Neural progenitor cell (in vitro differentiated cells): ENCODE results near the gene COTL1. TPM values are rescaled to one million over a fixed set of nuclear protein-coding genes. Genes with fewer than 3 reads are reported as not detected.
A peak's percentile ranks its signal among the peaks of the same experiment; 100 is the strongest.

Experiments
- DNase-seq: peaks from one replicate; pipeline ENCODE4 v3.0.0-alpha.2; 2016; ENCODE audit warnings: low spot score
- H2AFZ ChIP-seq: fragments of 200-600 bp; sonication (generic); replicated peaks from 2 replicates; pipeline ENCODE4 v1.6.1; 2016; ENCODE audit warnings: antibody characterized with exemption
- H3F3A ChIP-seq: fragments of 200-600 bp; sonication (generic); 2 replicates; pipeline ENCODE4 v1.6.1; 2016; ENCODE audit warnings: antibody characterized with exemption, low read depth
- H3K27ac ChIP-seq: fragments of 200-600 bp; sonication (generic); 2 replicates; pipeline ENCODE4 v1.5.1; 2016; ENCODE audit warnings: mild to moderate bottlenecking
- H3K27me3 ChIP-seq: fragments of 200-600 bp; sonication (generic); 2 replicates; pipeline ENCODE4 v1.6.1; 2016; ENCODE audit warnings: mild to moderate bottlenecking, moderate library complexity
- H3K36me3 ChIP-seq: fragments of 200-600 bp; sonication (generic); 2 replicates; pipeline ENCODE4 v1.5.1; 2016
- H3K4me1 ChIP-seq: fragments of 200-600 bp; sonication (generic); 2 replicates; pipeline ENCODE4 v1.6.1; 2016; ENCODE audit warnings: mixed run types
- H3K4me2 ChIP-seq: fragments of 200-600 bp; sonication (generic); 2 replicates; pipeline ENCODE4 v1.6.1; 2016
- H3K4me3 ChIP-seq: fragments of 200-600 bp; sonication (generic); 2 replicates; pipeline ENCODE4 v1.5.1; 2016
- H3K79me2 ChIP-seq: fragments of 200-600 bp; sonication (generic); 2 replicates; pipeline ENCODE4 v1.6.1; 2016; ENCODE audit warnings: low read depth
- H3K9ac ChIP-seq: fragments of 200-600 bp; sonication (generic); 2 replicates; pipeline ENCODE4 v1.6.1; 2016
- H3K9me3 ChIP-seq: fragments of 200-600 bp; sonication (generic); 2 replicates; pipeline ENCODE4 v1.5.1; 2016; ENCODE audit warnings: low read depth
- H4K20me1 ChIP-seq: fragments of 200-600 bp; sonication (generic); 2 replicates; pipeline ENCODE4 v1.6.1; 2016; ENCODE audit warnings: low read depth
- H3K27ac Mint-ChIP-seq: 3 replicates; pipeline ENCODE4 v1.8.0; 2021; ENCODE audit warnings: mixed read lengths
- H3K27me3 Mint-ChIP-seq: 2 replicates; pipeline ENCODE4 v1.8.0; 2022; ENCODE audit warnings: low read depth, mild to moderate bottlenecking, inconsistent platforms, moderate library complexity, mixed read lengths; ENCODE audit not compliant: insufficient read depth
- H3K36me3 Mint-ChIP-seq: 3 replicates; pipeline ENCODE4 v1.8.0; 2021; ENCODE audit warnings: mixed read lengths
- H3K4me1 Mint-ChIP-seq: 3 replicates; pipeline ENCODE4 v1.8.0; 2021; ENCODE audit warnings: mixed read lengths
- H3K4me3 Mint-ChIP-seq: 3 replicates; pipeline ENCODE4 v1.8.0; 2021; ENCODE audit warnings: mild to moderate bottlenecking, moderate library complexity, mixed read lengths
- H3K9me3 Mint-ChIP-seq: 3 replicates; pipeline ENCODE4 v1.8.0; 2020; ENCODE audit warnings: mixed read lengths
- CTCF ChIP-seq: fragments of 200-600 bp; sonication (generic); IDR thresholded peaks from 2 replicates; pipeline ENCODE4 v1.5.1; 2017; ENCODE audit warnings: antibody characterized with exemption, mild to moderate bottlenecking
- EZH2 ChIP-seq: fragments of 200-600 bp; sonication (generic); IDR thresholded peaks from 2 replicates; pipeline ENCODE4 v1.6.1; 2017; ENCODE audit warnings: antibody characterized with exemption, mild to moderate bottlenecking, moderate library complexity
- EZH2phosphoT487 ChIP-seq: fragments of 200-600 bp; sonication (generic); IDR thresholded peaks from 2 replicates; pipeline ENCODE4 v1.6.1; 2017; ENCODE audit warnings: antibody characterized with exemption
- total RNA-seq: library from RNA; depleted of rRNA; stranded (reverse); fragments of >200 nt; gene quantifications from 2 replicates; pipeline ENCODE4 v1.2.3, GENCODE V29; 2015; ENCODE audit warnings: low replicate concordance

The COTL1 gene
- total RNA-seq, 1 donor from 2014 or later, result 46.9 TPM

GRCh38 chr16:84524346-84524920 is 93.4 kb downstream of the COTL1 start:
- Histone ChIP-seq H3K27me3 (no peaks in the 10 kb centered on the region), H3K36me3 (no peaks in the 10 kb centered on the region), H3K4me3 (no peak overlapping the region), H3F3A (peaks cover 24% of the 10 kb centered on the region), H3K9me3 (no peaks in the 10 kb centered on the region), H3K27ac (no peak overlapping the region), H2AFZ (no peak overlapping the region), H4K20me1 (no peaks in the 10 kb centered on the region), H3K4me2 (no peak overlapping the region), H3K79me2 (no peaks in the 10 kb centered on the region), H3K4me1 (peaks cover 35% of the 10 kb centered on the region), H3K9ac (no peak overlapping the region)
- peaks cover 8% of the 10 kb centered on the region for H3K27me3 Mint-ChIP-seq
- TF ChIP-seq EZH2phosphoT487 (no peak), EZH2 (no peak), CTCF (no peak)
- H3K36me3 Mint-ChIP-seq, result peaks cover 6% of the 10 kb centered on the region
- no peak for DNase-seq
- H3K4me3 Mint-ChIP-seq, result no peak overlapping the region
- H3K4me1 Mint-ChIP-seq, result peaks cover 59% of the 10 kb centered on the region
- H3K27ac Mint-ChIP-seq, result peak overlapping the region; percentile 94
- H3K9me3 Mint-ChIP-seq, result peaks cover 17% of the 10 kb centered on the region

- TF ChIP-seq EZH2phosphoT487 (no peak), EZH2 (no peak)
- H3K4me3 Mint-ChIP-seq, result no peak overlapping the region
- no peaks in the 10 kb centered on the region for H3K9me3 ChIP-seq
- no peak overlapping the region for H3K27ac Mint-ChIP-seq
- H3K27ac ChIP-seq, result no peak overlapping the region
- DNase-seq, result no peak
- no peak overlapping the region for H3K9ac ChIP-seq
- H3K4me2 ChIP-seq, result no peak overlapping the region
- H3K27me3 ChIP-seq, result no peaks in the 10 kb centered on the region
- H3K4me1 Mint-ChIP-seq, result peaks cover 53% of the 10 kb centered on the region
- peaks cover 4% of the 10 kb centered on the region for H3F3A ChIP-seq
- no peaks in the 10 kb centered on the region for H4K20me1 ChIP-seq
- no peaks in the 10 kb centered on the region for H3K79me2 ChIP-seq
- H3K36me3 Mint-ChIP-seq, result no peaks in the 10 kb centered on the region
- H3K9me3 Mint-ChIP-seq, result peaks cover 5% of the 10 kb centered on the region
- H3K27me3 Mint-ChIP-seq, result peaks cover 14% of the 10 kb centered on the region
- no peak overlapping the region for H3K4me3 ChIP-seq
- H3K4me1 ChIP-seq, result peaks cover 26% of the 10 kb centered on the region
- H2AFZ ChIP-seq, result no peak overlapping the region
- no peaks in the 10 kb centered on the region for H3K36me3 ChIP-seq
These were observed 96.4 kb downstream of the COTL1 start for GRCh38 chr16:84521497-84521770.

- Histone ChIP-seq H3K79me2 (no peaks in the 10 kb centered on the region), H2AFZ (no peak overlapping the region), H3K4me3 (no peak overlapping the region), H3K4me1 (peaks cover 24% of the 10 kb centered on the region), H3F3A (peaks cover 2% of the 10 kb centered on the region), H3K36me3 (no peaks in the 10 kb centered on the region), H3K9ac (no peak overlapping the region), H4K20me1 (no peaks in the 10 kb centered on the region), H3K4me2 (no peak overlapping the region), H3K27me3 (no peaks in the 10 kb centered on the region), H3K9me3 (no peaks in the 10 kb centered on the region), H3K27ac (no peak overlapping the region)
- Mint-ChIP-seq H3K27ac (peak overlapping the region; percentile 44), H3K27me3 (peaks cover 14% of the 10 kb centered on the region), H3K36me3 (no peaks in the 10 kb centered on the region), H3K4me1 (peaks cover 55% of the 10 kb centered on the region), H3K4me3 (no peak overlapping the region), H3K9me3 (peaks cover 5% of the 10 kb centered on the region)
- no peak for DNase-seq
- no peak for TF ChIP-seq EZH2
- TF ChIP-seq CTCF, result no peak
- TF ChIP-seq EZH2phosphoT487, result no peak
These were observed 97.0 kb downstream of the COTL1 start for GRCh38 chr16:84520725-84521496.

GRCh38 chr16:84519855-84520254 is 98.0 kb downstream of the COTL1 start:
- Histone ChIP-seq H3K36me3 (no peaks in the 10 kb centered on the region), H3K27ac (no peak overlapping the region), H3F3A (peaks cover 8% of the 10 kb centered on the region), H3K9me3 (no peaks in the 10 kb centered on the region), H3K27me3 (no peaks in the 10 kb centered on the region), H2AFZ (peak overlapping the region; percentile 83), H3K4me1 (peaks cover 29% of the 10 kb centered on the region), H4K20me1 (no peaks in the 10 kb centered on the region), H3K4me3 (no peak overlapping the region), H3K4me2 (no peak overlapping the region), H3K79me2 (no peaks in the 10 kb centered on the region), H3K9ac (no peak overlapping the region)
- Mint-ChIP-seq H3K9me3 (peaks cover 5% of the 10 kb centered on the region), H3K36me3 (no peaks in the 10 kb centered on the region), H3K4me1 (peaks cover 54% of the 10 kb centered on the region), H3K27me3 (peaks cover 17% of the 10 kb centered on the region), H3K27ac (peak overlapping the region; percentile 96), H3K4me3 (no peak overlapping the region)
- TF ChIP-seq CTCF (no peak), EZH2phosphoT487 (no peak), EZH2 (no peak)
- no peak for DNase-seq
